HG03378 (cell line): Measurements from ENCODE around the gene NCK1.
"Not testable (repeated sequence)": the region's sequence is repeated elsewhere in the genome, so short reads cannot be mapped to it uniquely, and the experiment has no call there.

Source experiments
- ATAC-seq: cut with Tn5 transposase; IDR thresholded peaks from one replicate; pipeline ENCODE4 v1.9.1; 2021; ENCODE audit warnings: mild to moderate bottlenecking, moderate library complexity; ENCODE audit not compliant: unreplicated experiment

NCK1 gene

GRCh38 chr3:136982033-136982432, 120.0 kb downstream of the NCK1 start:
- no peak for ATAC-seq

GRCh38 chr3:136982520-136983138, 120.6 kb downstream of the NCK1 start:
- no peak for ATAC-seq

GRCh38 chr3:136984837-136985236, 122.8 kb downstream of the NCK1 start:
- ATAC-seq = no peak

- ATAC-seq = not testable (repeated sequence)
Measured at GRCh38 chr3:136987398-136987980, 125.5 kb downstream of the NCK1 start.

- ATAC-seq = no peak
Measured at GRCh38 chr3:136988651-136989050, 126.6 kb downstream of the NCK1 start.

- no peak for ATAC-seq
Measured at GRCh38 chr3:136989781-136990524, 127.9 kb downstream of the NCK1 start.

GRCh38 chr3:136990826-136991225, 128.8 kb downstream of the NCK1 start:
- no peak for ATAC-seq

GRCh38 chr3:136992115-136992514, 130.1 kb downstream of the NCK1 start:
- ATAC-seq = no peak

GRCh38 chr3:136994772-136995516, 132.9 kb downstream of the NCK1 start:
- no peak for ATAC-seq

GRCh38 chr3:136995652-136996051, 133.6 kb downstream of the NCK1 start:
- ATAC-seq = no peak
